Stomach (tissue), 4 donors: ENCODE measurements around the gene HNRNPAB.

Experiments
- POLR2A ChIP-seq, 4 donors: fragments of 450-650 bp; IDR thresholded peaks; one replicate each; pipeline ENCODE4 v1.6.1; 2016; ENCODE audit warnings: antibody characterized with exemption in 4 of 4, control low read depth in 2 of 4, mild to moderate bottlenecking in 1 of 4, moderate library complexity in 1 of 4
- TF ChIP-seq, protein P1 (sequence below), 7 experiments: fragments of 450-650 bp in 4 of 7; fragments of 200-600 bp in 3 of 7; sonication (generic) in 3 of 7; IDR thresholded peaks; one replicate each; pipeline ENCODE4 v1.5.1; 2016 to 2019; ENCODE audit warnings: antibody characterized with exemption in 7 of 7, control low read depth in 2 of 7, mild to moderate bottlenecking in 1 of 7

DNA sequence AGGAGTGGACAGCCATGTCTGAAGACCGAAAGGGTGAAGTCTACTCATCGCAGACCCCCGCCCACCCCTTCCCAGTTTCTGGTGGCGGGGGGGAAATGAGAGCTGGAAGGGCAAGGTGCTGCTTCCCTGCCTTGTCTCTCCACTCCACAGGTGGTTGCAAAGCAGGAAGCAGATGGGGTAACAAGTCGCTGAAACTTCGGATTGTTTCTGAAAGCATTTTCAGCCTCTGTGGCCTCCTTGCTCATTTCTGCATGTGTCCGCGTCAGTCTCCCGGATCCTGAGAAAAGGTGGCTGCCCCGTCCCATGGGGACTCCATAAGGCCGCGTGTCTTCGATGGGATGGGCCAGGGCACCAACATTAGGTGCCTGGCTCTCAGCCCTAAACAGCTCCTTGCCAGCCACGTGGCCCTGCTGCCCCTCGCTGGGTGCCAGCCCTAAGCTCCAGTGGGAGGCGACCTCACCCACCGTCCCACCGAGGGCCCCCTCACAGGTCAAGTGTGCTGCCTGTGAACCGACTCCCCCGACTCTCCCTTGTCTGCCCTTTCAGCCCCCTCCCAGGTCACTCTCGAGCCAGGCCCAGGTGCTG is 27.3 kb downstream of the HNRNPAB start:
- TF ChIP-seq, protein P1, sequence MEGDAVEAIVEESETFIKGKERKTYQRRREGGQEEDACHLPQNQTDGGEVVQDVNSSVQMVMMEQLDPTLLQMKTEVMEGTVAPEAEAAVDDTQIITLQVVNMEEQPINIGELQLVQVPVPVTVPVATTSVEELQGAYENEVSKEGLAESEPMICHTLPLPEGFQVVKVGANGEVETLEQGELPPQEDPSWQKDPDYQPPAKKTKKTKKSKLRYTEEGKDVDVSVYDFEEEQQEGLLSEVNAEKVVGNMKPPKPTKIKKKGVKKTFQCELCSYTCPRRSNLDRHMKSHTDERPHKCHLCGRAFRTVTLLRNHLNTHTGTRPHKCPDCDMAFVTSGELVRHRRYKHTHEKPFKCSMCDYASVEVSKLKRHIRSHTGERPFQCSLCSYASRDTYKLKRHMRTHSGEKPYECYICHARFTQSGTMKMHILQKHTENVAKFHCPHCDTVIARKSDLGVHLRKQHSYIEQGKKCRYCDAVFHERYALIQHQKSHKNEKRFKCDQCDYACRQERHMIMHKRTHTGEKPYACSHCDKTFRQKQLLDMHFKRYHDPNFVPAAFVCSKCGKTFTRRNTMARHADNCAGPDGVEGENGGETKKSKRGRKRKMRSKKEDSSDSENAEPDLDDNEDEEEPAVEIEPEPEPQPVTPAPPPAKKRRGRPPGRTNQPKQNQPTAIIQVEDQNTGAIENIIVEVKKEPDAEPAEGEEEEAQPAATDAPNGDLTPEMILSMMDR (IDR thresholded peaks at IDR 0.05): no peak
- TF ChIP-seq POLR2A (IDR thresholded peaks at IDR 0.05): no peak
